Uterus (tissue), 2 donors: ENCODE data around the gene POLR3E.

ENCODE experiments used
- POLR2A ChIP-seq, 2 donors: fragments of 450-650 bp; IDR thresholded peaks; one replicate each; pipeline ENCODE4 v1.6.1; 2016; ENCODE audit warnings: antibody characterized with exemption in 2 of 2, mild to moderate bottlenecking in 1 of 2, moderate library complexity in 1 of 2
- TF ChIP-seq, protein P1 (sequence below), 4 experiments: fragments of 200-600 bp in 2 of 4; fragments of 450-650 bp in 2 of 4; sonication (generic) in 2 of 4; IDR thresholded peaks; one replicate each; pipeline ENCODE4 v1.5.1; 2016 to 2019; ENCODE audit warnings: antibody characterized with exemption in 4 of 4, mild to moderate bottlenecking in 2 of 4, moderate library complexity in 1 of 4

DNA sequence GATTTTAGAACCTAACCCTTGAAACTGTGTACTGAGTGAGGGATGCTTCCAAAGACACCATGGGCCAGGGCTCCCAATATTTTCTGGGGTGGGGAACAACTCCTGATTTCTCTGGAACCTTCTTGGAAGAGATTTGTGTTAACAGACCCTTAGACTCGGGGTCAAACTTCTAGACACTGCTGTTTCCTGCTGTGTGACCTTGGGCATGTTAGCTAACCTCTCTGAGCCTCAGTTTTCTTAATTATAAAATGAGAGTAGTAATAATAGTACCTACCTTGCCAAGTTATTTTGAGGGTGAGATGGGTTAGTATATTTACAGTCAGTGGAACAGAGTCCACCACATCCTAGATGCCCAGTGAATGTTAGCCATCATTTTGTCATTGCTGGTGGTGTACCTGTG is 18.8 kb downstream of the POLR3E start:
- TF ChIP-seq, protein P1, sequence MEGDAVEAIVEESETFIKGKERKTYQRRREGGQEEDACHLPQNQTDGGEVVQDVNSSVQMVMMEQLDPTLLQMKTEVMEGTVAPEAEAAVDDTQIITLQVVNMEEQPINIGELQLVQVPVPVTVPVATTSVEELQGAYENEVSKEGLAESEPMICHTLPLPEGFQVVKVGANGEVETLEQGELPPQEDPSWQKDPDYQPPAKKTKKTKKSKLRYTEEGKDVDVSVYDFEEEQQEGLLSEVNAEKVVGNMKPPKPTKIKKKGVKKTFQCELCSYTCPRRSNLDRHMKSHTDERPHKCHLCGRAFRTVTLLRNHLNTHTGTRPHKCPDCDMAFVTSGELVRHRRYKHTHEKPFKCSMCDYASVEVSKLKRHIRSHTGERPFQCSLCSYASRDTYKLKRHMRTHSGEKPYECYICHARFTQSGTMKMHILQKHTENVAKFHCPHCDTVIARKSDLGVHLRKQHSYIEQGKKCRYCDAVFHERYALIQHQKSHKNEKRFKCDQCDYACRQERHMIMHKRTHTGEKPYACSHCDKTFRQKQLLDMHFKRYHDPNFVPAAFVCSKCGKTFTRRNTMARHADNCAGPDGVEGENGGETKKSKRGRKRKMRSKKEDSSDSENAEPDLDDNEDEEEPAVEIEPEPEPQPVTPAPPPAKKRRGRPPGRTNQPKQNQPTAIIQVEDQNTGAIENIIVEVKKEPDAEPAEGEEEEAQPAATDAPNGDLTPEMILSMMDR (IDR thresholded peaks at IDR 0.05): no peak
- no peak for TF ChIP-seq POLR2A (IDR thresholded peaks at IDR 0.05)
